Liver (tissue), 9 donors: ENCODE results near the gene TTC39C. TPM values are rescaled to one million over a fixed set of nuclear protein-coding genes. Genes with fewer than 3 reads are reported as not detected.

Experiments
- DNase-seq: peaks from one replicate; pipeline ENCODE4 v3.0.0-alpha.2; 2017; ENCODE audit warnings: low spot score
- H3K27ac ChIP-seq, 2 donors: one replicate each; pipeline ENCODE4 v1.7.0; 2013; ENCODE audit warnings: inconsistent platforms in 2 of 2, low read length in 2 of 2, control low read depth in 1 of 2, low read depth in 1 of 2, mild to moderate bottlenecking in 1 of 2
- H3K27me3 ChIP-seq, 4 donors: one replicate each; pipeline versions ENCODE4 v1.6.1 to v1.7.0; 2013; ENCODE audit warnings: low read length in 3 of 4, inconsistent platforms in 1 of 4, mild to moderate bottlenecking in 1 of 4, moderate library complexity in 1 of 4; ENCODE audit not compliant: control insufficient read depth in 4 of 4, insufficient read depth in 4 of 4
- H3K36me3 ChIP-seq, 4 donors: one replicate each; pipeline versions ENCODE4 v1.6.1 to v1.7.0; 2013; ENCODE audit warnings: low read length in 3 of 4, mild to moderate bottlenecking in 3 of 4, low read depth in 1 of 4, moderate library complexity in 1 of 4; ENCODE audit not compliant: control insufficient read depth in 4 of 4, insufficient read depth in 3 of 4
- H3K4me1 ChIP-seq, 4 donors: one replicate each; pipeline versions ENCODE4 v1.6.1 to v1.7.0; 2013; ENCODE audit warnings: low read length in 3 of 4, mild to moderate bottlenecking in 3 of 4, moderate library complexity in 1 of 4; ENCODE audit not compliant: control insufficient read depth in 4 of 4, insufficient read depth in 4 of 4
- H3K4me3 ChIP-seq, 3 donors: one replicate each; pipeline versions ENCODE4 v1.6.1 to v1.7.0; 2013; ENCODE audit warnings: low read length in 3 of 3, control low read depth in 1 of 3, low read depth in 1 of 3, mild to moderate bottlenecking in 1 of 3
- H3K9ac ChIP-seq, 2 donors: one replicate each; pipeline ENCODE4 v1.7.0; 2013; ENCODE audit warnings: low read length in 2 of 2, mild to moderate bottlenecking in 2 of 2, moderate library complexity in 2 of 2, control low read depth in 1 of 2, low read depth in 1 of 2
- H3K9me3 ChIP-seq, 4 donors: one replicate each; pipeline versions ENCODE4 v1.6.1 to v1.7.0; 2013; ENCODE audit warnings: low read length in 3 of 4; ENCODE audit not compliant: control insufficient read depth in 4 of 4
- ATF3 ChIP-seq: IDR thresholded peaks from 2 replicates; pipeline ENCODE4 v1.6.1; 2016; ENCODE audit warnings: antibody characterized with exemption
- CTCF ChIP-seq: fragments of 150-350 bp; IDR thresholded peaks from 2 replicates; pipeline ENCODE4 v1.5.1; 2017; ENCODE audit warnings: improper control_type of control experiment, low read depth, low read length; ENCODE audit not compliant: missing input control
- EGR1 ChIP-seq, 2 donors: IDR thresholded peaks; 2 replicates each; pipeline ENCODE4 v1.6.1; 2016 to 2018; ENCODE audit warnings: antibody characterized with exemption in 2 of 2, low read depth in 2 of 2
- FOXA1 ChIP-seq: IDR thresholded peaks from 2 replicates; pipeline ENCODE4 v1.6.1; 2016; ENCODE audit warnings: antibody characterized with exemption
- FOXA2 ChIP-seq: IDR thresholded peaks from 2 replicates; pipeline ENCODE4 v1.6.1; 2016; ENCODE audit warnings: antibody characterized with exemption
- GABPA ChIP-seq, 2 donors: IDR thresholded peaks in 1 of 2; conservative IDR thresholded peaks in 1 of 2; 2 replicates each; pipeline ENCODE4 v1.6.1; 2016; ENCODE audit warnings: antibody characterized with exemption in 2 of 2, mild to moderate bottlenecking in 1 of 2, moderate library complexity in 1 of 2
- HNF4A ChIP-seq, 2 donors: conservative IDR thresholded peaks; 2 replicates each; pipeline ENCODE4 v1.6.1; 2016; ENCODE audit warnings: antibody characterized with exemption in 2 of 2, mild to moderate bottlenecking in 2 of 2
- HNF4G ChIP-seq: IDR thresholded peaks from 2 replicates; pipeline ENCODE4 v1.6.1; 2016; ENCODE audit warnings: antibody characterized with exemption
- JUND ChIP-seq, 2 donors: IDR thresholded peaks; 2 replicates each; pipeline ENCODE4 v1.6.1; 2016; ENCODE audit warnings: antibody characterized with exemption in 2 of 2
- MAX ChIP-seq: IDR thresholded peaks from 2 replicates; pipeline ENCODE4 v1.6.1; 2016; ENCODE audit warnings: antibody characterized with exemption
- NR2F2 ChIP-seq: IDR thresholded peaks from 2 replicates; pipeline ENCODE4 v1.6.1; 2016; ENCODE audit warnings: antibody characterized with exemption
- RAD21 ChIP-seq, 2 donors: IDR thresholded peaks; 2 replicates each; pipeline ENCODE4 v1.6.1; 2016; ENCODE audit warnings: antibody characterized with exemption in 2 of 2, mild to moderate bottlenecking in 2 of 2
- REST ChIP-seq: IDR thresholded peaks from 2 replicates; pipeline ENCODE4 v1.6.1; 2016; ENCODE audit warnings: antibody characterized with exemption, mild to moderate bottlenecking
- RXRA ChIP-seq, 2 donors: IDR thresholded peaks; 2 replicates each; pipeline ENCODE4 v1.6.1; 2017 to 2018; ENCODE audit warnings: antibody characterized with exemption in 2 of 2, mild to moderate bottlenecking in 1 of 2
- SP1 ChIP-seq: IDR thresholded peaks from 2 replicates; pipeline ENCODE4 v1.6.1; 2018; ENCODE audit warnings: antibody characterized with exemption, mild to moderate bottlenecking
- TAF1 ChIP-seq: conservative IDR thresholded peaks from 2 replicates; pipeline ENCODE4 v1.6.1; 2016; ENCODE audit warnings: antibody characterized with exemption, mild to moderate bottlenecking
- YY1 ChIP-seq: IDR thresholded peaks from 2 replicates; pipeline ENCODE4 v1.6.1; 2016; ENCODE audit warnings: antibody characterized with exemption, mild to moderate bottlenecking
- ZBTB33 ChIP-seq: IDR thresholded peaks from 2 replicates; pipeline ENCODE4 v1.6.1; 2016; ENCODE audit warnings: antibody characterized with exemption
- WGBS: extraction: QIAGEN DNeasy Blood & Tissue Kit; methylation state at CpG from one replicate; pipeline ENCODE4 v1.1.7; 2013; 5-methylcytosine and 5-hydroxymethylcytosine counted together
- polyA plus RNA-seq, 2 donors: library from polyadenylated mRNA; stranded (reverse) in 1 of 2; unstranded in 1 of 2; fragments of 200-250 nt in 1 of 2; fragments of >200 nt in 1 of 2; fragmentation: Nextera tagmentation in 1 of 2; extraction: Ambion mirVana in 1 of 2; gene quantifications; one replicate each; pipeline versions ENCODE4 v1.2.1 to v1.2.3, GENCODE V29; 2013 to 2015
- total RNA-seq, 2 donors: library from RNA; depleted of rRNA; stranded (reverse); fragments of >200 nt; gene quantifications; one replicate each; pipeline ENCODE4 v1.2.3, GENCODE V29; 2014
- donor health status: healthy.
- donor health status: healthy.
- donor health status: healthy.
- donor health status: healthy.
- donor health status: healthy.

TTC39C gene
- total and polyA plus RNA-seq, 4 donors, result 22.8 to 55.1 (median 38.6) TPM

- no peak for TF ChIP-seq JUND (IDR thresholded peaks at IDR 0.05)
Observed at GRCh38 chr18:24053211-24053610, 38.7 kb downstream of the TTC39C start (continued).

GRCh38 chr18:24054130-24054529 is 39.6 kb downstream of the TTC39C start:
- Histone ChIP-seq H3K4me1 (peaks cover 6 to 29% (median 13%) of the 10 kb centered on the region in 4 donors), H3K27ac (no peak overlapping the region), H3K9ac (no peak overlapping the region), H3K4me3 (no peak overlapping the region), H3K36me3 (no peaks in the 10 kb centered on the region), H3K27me3 (no peaks in the 10 kb centered on the region), H3K9me3 (no peaks in the 10 kb centered on the region)
- no peak for DNase-seq
- TF ChIP-seq REST, result no peak
- TF ChIP-seq EGR1 (IDR thresholded peaks at IDR 0.05; ENCODE audit: low read depth in 2 of 2), result no peak
- no peak for TF ChIP-seq JUND (IDR thresholded peaks at IDR 0.05)
- no peak for TF ChIP-seq HNF4A (conservative IDR thresholded peaks at IDR 0.05)
- TF ChIP-seq TAF1, result no peak
- WGBS, result 88% methylated on average over 4 of the region's 4 CpGs

- no peaks in the 10 kb centered on the region for H3K36me3 ChIP-seq
- no peaks in the 10 kb centered on the region for H3K27me3 ChIP-seq
- TF ChIP-seq NR2F2 (no peak), YY1 (no peak), HNF4G (no peak), RAD21 (IDR thresholded peaks at IDR 0.05) (no peak), ZBTB33 (no peak), CTCF (no peak), JUND (IDR thresholded peaks at IDR 0.05) (no peak), ATF3 (no peak), FOXA1 (no peak), TAF1 (no peak), SP1 (no peak), RXRA (IDR thresholded peaks at IDR 0.05) (no peak), REST (no peak), GABPA (IDR thresholded peaks at IDR 0.05 in 1 of 2, conservative IDR thresholded peaks at IDR 0.05 in 1 of 2) (no peak), HNF4A (conservative IDR thresholded peaks at IDR 0.05) (no peak), FOXA2 (no peak), EGR1 (IDR thresholded peaks at IDR 0.05; ENCODE audit: low read depth in 2 of 2) (no peak), MAX (no peak)
- DNase-seq, result no peak
- no peak overlapping the region for H3K27ac ChIP-seq
- peaks cover 4 to 18% (median 6%) of the 10 kb centered on the region in 4 donors for H3K4me1 ChIP-seq
- H3K4me3 ChIP-seq, result no peak overlapping the region
- WGBS, result 77% methylated on average over 3 of the region's 3 CpGs
- no peak overlapping the region for H3K9ac ChIP-seq
- no peaks in the 10 kb centered on the region for H3K9me3 ChIP-seq
Observed at GRCh38 chr18:24055009-24055804, 40.7 kb downstream of the TTC39C start.
